VCaP (cell line): ENCODE data around the gene QRFPR.
A peak's percentile ranks its signal among the peaks of the same experiment; 100 is the strongest.

Experiments
- H3K27ac ChIP-seq: fragments of 450-650 bp; 2 replicates; pipeline ENCODE4 v1.5.1; 2017
- CTCF ChIP-seq: fragments of 450-650 bp; conservative IDR thresholded peaks from 2 replicates; pipeline ENCODE4 v1.5.1; 2017; ENCODE audit warnings: mild to moderate bottlenecking, moderate library complexity

The QRFPR gene

GRCh38 chr4:121375262-121375661 is 5.6 kb downstream of the QRFPR start:
- no peak overlapping the region for H3K27ac ChIP-seq
- no peak for TF ChIP-seq CTCF

GRCh38 chr4:121373841-121374240 is 7.0 kb downstream of the QRFPR start:
- TF ChIP-seq CTCF: no peak
- H3K27ac ChIP-seq: no peak overlapping the region

DNA sequence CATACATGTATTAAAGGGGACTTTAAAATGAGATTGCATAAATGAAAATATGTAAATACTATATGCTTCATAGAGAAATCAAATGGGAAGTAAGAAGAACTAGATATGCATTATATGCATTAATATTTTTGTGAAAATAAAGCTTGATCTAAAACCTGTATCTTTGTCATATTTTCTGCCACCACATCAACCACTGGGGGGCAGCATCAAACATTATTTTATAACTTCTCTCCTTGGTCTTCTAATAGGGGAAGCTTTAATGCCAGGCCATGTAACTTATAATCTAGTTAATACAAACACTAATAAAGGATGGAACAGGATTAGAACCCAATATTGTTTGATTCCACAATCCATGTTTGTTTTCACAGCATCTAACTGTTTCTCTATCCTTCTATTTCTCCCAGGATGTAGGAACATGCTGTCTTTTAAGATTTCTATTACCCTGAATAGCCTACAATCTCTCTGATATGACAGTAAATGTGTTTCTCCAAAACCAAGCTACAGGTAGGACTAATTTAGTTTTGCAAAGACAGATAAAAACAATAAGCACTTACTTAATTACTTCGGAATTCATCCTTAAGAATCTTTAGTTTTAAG is 10.0 kb downstream of the QRFPR start:
- peak; percentile 76 for TF ChIP-seq CTCF
- no peak overlapping the region for H3K27ac ChIP-seq

GRCh38 chr4:121360495-121360894 is 20.3 kb downstream of the QRFPR start:
- no peak for TF ChIP-seq CTCF
- no peak overlapping the region for H3K27ac ChIP-seq

DNA sequence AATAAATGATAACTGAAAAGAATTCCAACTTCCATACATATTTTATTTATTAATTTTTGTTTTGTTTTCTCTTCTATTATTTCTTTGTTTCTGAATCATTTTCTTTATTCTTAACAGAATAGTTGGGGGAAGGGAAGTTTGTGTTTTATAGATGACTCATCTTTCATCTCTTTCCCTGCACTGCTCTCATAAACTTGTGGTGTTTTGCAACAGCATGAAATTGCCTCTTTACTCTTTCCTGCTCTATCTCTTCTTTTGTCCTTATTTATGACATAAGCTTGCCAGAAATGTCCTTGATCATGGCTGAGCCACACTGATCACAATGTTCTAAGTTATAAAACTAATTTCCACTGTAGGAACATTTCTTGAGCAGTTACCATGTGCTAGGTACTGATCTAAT is 22.3 kb downstream of the QRFPR start:
- no peak overlapping the region for H3K27ac ChIP-seq
- TF ChIP-seq CTCF: no peak

DNA sequence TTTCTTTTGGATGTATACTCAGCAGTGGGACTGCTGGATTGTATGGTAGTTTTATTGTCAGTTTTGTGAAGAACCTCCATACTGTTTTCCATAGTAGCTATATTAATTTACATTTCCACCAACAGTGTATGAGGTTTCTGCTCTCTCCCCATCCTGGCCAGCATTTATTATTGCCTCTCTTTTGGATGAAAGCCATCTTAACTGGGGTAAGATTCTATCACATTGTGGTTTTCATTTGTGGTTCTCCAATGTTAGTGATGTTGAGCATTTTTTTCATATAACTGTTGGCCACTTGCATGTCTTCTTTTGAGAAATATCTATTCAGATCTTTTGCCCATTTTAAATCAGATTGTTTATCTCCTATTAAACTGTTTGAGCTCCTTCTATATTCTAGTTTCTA is 27.6 kb downstream of the QRFPR start:
- TF ChIP-seq CTCF: no peak
- no peak overlapping the region for H3K27ac ChIP-seq

- H3K27ac ChIP-seq: no peak overlapping the region
- TF ChIP-seq CTCF: no peak
Measured at GRCh38 chr4:121344098-121344497, 36.7 kb downstream of the QRFPR start.
